HG03571 (cell line): ENCODE data around the gene EFNA4.

Experiments
- ATAC-seq: cut with Tn5 transposase; IDR thresholded peaks from one replicate; pipeline ENCODE4 v1.9.1; 2021; ENCODE audit not compliant: unreplicated experiment

Gene EFNA4

DNA sequence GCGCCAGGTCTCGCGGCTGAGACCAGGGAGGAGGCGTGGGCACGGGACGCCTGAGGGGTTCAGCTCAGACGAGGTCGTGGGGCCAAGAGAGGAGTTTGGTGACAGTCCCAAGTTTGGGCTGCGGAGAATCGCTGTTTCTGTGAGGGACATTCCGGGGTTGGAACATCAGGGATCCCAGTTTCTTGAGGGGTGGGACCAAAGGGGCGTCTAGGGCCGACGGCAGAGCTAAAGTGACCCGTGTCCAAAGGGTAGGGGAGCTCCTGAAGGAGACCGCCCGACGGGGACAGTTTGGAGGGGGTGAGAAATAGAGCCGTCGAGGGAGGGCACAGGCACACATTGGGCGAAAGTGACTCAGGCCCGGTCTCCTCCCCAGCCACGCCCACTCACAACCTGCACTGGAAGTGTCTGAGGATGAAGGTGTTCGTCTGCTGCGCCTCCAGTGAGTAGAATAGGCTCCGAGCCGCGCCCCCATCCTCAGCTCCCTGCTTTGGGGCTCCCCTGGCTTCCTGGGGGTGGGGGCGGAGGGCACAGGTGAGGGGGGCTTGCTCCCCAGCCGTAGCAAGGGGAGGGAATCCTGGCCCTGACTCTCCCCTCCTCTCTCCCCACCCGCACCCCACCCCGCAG is 22.1 kb downstream of the EFNA4 start:
- ATAC-seq: no peak

DNA sequence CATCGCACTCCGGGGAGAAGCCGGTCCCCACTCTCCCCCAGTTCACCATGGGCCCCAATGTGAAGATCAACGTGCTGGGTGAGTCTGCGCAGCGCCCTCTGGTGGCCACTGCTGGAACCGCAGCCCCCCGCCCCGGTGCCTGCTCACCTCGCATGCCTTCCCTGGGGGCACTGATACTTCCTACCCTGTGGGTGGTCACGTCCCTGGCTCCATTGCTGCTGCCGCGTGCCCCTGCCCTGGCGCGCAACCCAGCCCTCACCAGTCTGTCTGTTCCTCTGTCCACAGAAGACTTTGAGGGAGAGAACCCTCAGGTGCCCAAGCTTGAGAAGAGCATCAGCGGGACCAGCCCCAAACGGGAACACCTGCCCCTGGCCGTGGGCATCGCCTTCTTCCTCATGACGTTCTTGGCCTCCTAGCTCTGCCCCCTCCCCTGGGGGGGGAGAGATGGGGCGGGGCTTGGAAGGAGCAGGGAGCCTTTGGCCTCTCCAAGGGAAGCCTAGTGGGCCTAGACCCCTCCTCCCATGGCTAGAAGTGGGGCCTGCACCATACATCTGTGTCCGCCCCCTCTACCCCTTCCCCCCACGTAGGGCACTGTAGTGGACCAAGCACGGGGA is 22.7 kb downstream of the EFNA4 start:
- no peak for ATAC-seq

DNA sequence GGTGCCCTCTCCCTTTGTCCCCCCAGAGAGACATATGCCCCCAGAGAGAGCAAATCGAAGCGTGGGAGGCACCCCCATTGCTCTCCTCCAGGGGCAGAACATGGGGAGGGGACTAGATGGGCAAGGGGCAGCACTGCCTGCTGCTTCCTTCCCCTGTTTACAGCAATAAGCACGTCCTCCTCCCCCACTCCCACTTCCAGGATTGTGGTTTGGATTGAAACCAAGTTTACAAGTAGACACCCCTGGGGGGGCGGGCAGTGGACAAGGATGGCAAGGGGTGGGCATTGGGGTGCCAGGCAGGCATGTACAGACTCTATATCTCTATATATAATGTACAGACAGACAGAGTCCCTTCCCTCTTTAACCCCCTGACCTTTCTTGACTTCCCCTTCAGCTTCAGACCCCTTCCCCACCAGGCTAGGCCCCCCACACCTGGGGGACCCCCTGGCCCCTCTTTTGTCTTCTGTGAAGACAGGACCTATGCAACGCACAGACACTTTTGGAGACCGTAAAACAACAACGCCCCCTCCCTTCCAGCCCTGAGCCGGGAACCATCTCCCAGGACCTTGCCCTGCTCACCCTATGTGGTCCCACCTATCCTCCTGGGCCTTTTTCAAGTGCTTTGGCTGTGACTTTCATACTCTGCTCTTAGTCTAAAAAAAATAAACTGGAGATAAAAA is 23.5 kb downstream of the EFNA4 start:
- no peak for ATAC-seq

DNA sequence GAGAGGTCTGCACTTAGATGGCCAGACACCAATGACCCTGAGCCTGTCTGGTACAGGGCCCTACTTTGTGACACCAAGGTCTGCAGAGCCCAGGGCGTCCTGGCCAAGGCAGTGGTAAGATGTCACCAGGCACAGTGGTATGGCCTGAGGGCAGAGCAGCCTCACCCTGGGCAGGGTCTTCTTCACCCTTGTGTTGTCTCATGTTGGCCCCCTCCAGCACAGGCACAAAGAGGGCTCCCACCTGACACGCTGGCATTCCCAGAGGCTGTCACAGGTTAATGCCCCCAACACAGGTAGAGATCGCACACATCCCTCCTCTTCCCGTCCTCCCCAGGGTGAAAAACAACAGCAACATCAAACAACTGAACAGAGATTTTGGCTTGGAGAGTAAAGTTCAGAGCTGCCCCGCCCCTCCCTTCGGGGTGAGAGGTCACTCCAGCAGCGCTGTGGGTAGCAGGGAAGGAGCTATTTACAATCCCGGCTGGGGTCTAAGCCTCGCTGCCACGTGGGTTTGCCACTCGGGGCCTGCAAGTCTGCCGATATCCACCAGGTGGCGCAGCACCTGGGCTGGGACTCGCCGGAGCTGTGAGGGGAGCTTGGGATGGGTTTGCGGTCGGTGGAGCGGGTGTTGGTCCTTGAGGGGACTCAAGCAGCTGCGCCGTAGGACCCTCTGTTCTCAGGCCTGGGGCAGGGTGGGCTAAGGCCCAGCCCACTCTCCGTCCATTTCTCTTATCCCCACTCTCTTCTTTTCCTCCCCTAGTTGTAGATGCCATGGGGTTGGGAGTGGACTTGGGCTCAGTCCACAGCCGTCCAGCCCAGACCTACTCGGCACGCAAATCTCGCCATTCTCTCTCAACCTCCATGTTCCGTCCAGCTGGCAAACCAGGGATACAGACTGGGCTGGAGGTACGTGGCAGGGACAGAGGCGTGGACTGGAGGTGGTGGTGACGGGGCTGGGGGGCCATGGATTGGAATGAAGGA is 27.8 kb downstream of the EFNA4 start:
- ATAC-seq: no peak

DNA sequence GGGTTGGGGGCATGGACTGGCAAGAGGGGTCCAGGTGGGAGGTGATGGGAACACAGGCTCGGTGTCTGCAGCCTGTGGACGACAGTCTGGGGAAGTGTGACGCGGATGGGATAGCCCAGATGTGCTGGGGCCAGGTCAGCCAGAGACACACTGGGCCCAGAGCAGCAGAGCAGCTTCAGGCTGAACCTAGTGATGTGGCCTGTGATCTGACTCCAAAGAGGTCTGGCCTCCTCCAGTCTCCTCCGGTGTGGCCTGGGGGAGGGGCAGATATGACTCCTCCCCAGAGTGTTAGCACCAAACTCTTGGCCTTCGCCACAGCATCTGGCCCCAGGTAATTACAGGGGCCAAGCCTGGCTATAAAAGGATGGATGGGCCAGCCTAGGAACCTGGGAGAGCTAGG is 28.6 kb downstream of the EFNA4 start:
- ATAC-seq: no peak

DNA sequence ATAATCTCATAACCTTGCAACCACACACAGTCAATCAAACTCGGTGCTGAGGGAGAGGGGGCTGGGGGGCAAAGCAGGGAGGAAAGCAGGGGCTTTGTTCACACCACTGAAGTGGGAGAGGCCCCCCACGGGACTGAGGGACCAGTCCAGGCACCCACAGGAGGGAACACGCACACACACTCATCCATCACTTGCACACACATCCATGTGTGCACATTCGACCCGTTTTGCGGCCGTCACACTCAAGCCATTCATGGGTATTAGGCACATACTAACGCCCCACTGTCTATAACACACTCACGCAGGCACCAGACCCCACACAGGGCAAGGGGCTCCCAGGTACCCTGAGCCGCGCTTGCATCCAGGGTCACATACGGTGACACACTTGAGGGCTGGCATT is 29.1 kb downstream of the EFNA4 start:
- no peak for ATAC-seq

DNA sequence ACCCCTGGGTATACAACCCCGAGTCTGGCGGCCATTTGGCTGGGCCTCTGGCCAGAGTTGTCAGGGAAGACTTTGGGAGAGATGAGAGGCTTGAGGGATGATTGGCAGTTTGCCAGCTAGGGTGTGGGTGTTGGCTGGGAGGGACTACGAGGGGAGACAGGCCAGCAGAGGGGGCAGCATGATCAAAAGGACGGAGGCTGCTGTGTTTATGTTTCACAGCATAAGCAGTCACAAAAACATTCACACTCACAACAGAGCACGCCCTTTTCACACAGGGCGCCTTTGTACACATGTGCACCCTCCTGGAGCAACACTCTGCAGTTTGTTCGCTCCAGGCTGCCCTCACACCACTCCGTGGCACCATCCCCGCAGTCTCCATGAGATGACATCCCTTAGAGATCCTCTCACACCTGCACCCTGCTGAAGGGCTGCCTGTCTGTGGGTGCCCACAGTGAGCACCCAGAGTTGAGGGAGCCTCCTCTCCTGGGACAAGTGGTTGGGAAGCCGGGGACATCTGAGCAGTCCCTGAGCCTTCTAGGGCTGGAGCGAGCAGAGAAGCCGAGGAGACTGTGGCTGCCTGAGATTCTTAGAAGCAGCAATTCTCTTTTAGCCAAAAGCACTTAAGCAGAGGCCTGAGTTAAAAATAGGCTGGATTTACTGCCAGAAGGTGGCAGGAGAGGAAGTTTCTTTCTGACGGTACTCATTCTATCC is 30.5 kb downstream of the EFNA4 start:
- ATAC-seq: no peak

DNA sequence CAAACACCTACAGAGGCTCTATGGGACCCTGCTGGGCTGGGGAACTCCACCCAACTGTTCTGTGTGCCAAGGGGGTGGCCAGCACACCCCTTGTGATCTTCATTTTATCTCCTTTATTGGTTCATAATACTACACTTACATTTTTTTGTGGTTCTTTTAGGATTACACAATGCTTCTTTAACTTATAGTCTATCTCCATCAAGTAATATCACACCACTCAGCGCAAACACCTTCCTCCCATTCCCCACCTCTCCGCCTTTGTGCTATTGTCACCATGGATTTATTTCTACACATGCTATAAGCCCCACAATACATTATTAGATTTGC is 31.0 kb downstream of the EFNA4 start:
- ATAC-seq: no peak

DNA sequence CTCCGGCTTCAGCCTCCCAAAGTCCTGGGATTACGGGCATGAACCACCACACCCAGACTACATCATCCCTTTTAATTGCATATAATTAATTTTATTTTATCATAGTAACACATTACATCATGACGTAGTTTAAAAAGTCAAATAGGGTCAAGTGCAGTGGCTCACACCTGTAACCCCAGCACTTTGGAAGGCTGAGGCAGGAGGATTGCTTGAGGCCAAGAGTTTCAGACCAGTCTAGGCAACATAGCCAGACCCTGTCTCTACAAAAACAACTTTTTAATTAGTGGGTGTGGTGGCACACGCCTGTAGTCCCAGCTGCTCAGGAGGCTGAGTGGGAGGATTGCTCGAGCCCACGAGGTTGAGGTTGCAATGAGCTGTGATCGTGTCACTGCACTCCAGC is 35.8 kb downstream of the EFNA4 start:
- ATAC-seq: no peak

DNA sequence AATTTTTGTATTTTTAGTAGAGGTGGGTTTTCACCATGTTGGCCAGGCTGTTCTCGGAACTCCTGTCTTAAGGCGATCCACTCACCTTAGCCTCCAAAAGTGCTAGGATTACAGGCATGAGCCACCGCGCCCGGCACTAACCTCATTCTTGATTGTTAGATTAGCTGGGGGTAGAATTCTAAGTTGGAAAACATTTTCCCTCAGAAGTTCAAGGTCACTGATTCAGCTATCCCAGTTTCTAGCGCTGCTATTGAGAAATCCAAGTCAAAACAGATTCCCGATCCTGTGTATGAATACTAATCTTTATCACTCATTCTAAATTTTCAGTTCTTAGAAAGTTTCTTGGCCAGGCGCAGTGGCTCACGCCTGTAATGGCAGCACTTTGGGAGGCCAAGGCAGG is 39.8 kb downstream of the EFNA4 start:
- ATAC-seq: no peak

DNA sequence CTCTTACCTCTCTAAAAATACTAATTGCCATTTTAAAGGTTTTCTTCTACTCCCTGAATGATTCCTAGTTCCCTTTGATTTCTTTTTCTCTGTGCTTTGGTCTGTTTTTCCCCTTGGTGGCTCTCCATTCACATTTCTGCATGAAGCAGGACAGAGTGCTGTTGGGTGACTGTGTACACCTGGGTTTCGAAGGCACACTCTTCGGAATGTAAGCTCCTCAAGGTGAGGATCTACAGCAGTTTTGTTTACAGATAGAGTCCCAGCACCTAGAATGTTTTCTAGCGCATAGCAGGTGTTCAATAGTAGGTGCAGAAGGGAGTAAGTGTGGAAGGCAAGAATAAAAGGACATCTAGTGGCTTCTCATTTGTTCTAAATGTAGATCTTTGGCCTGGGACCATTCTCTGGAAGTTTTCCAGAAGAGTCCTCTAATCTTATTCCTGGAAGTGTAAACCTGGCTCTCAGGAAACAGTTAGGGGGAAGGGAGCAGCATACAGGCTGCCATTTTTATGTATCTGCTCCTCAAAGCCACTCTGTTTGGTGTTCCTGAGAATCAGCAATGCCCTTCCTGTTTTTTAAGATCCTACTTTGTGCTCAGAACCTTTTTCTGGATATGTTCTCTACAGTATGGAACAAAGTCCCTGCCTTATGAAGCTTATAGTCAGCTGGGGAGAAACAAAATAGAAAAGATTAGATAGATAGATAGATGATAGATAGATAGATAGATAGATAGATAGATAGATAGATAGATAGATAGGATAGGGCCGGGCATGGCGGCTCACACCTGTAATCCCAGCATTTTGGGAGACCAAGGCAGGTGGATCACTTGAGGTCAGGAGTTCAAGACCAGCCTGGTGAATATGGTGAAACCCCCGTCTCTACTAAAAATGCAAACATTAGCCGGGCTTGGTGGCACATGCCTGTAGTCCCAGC is 41.3 kb downstream of the EFNA4 start:
- ATAC-seq: no peak

DNA sequence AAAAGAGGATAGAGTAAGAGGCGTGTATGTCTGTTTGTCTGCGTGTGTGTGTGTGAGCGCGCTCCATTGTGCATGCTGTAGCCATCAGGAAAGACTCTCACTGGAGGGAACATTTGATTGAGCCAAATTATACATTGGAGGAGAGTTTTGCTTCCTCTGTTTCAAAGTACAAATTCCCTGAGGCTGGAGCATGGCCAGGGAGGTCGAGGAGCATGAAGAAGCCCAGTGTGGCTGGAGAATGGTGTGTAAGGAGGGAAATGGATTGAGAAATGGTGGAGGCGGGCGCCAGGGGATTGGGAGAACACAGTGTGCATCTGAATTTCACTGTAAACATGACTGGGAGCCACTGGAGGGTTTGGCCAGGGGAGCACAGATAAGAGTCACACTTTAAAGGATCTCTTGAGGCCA is 42.1 kb downstream of the EFNA4 start:
- no peak for ATAC-seq

DNA sequence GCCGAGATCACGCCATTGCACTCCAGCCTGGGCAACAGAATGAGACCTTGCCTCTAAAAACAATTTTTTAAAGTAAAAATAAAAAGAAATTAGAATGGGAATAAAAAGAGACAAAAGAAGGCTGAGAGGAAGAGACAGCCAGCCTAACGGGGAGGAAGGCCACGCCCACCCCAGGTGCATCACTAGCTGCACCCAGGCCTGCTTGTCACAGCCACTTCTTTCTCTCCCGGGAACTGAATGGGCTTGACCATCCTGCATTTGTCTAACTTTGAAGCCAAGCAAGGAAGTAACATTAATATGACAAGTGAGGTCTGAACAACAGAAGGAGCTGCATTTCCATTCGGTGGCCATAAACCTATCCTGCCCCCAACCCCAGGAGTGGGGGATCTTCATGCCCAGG is 43.3 kb downstream of the EFNA4 start:
- no peak for ATAC-seq

DNA sequence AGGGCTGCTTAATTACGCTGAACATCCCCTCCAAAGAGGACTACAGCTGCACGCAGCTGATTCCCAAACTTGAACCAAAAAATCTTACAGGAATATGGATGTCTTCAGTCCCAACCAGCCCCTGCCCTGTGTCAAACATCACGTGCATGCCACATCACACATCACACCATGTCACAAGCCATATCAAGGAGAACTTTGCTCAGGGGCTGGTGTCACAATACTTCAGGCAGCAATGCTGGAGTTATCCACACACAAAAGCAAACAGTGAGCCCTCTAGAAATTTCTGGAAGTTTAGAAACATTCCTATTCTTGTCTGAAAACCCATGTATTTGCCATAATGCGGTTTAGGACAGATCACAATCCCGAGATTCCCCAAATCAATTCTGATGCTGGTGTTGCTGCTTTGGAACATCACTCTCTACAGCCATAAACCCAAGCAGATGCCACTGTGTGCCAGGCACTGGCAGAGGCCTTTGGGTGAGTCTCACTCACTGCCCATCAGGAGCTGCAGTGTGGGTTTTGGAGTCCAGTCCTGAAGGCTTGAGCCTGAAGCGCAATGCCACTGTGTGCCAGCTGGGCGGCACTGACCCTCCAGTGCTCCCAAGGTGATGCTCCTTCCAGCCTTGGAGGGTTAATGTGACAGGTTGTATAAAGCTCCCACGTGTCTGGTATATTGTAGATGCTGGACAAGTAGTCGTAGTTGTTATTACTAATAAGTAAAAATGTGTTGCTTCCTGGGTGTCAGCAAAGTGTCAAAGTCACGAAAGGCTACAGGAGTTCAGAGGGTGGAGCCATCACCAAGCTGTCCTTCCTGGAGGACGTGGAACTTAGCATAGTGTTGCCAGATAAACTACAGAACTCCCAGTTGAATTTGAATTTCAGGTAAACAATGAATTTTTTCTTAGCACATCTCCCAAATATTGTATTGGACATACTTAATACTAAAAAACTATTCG is 44.0 kb downstream of the EFNA4 start:
- no peak for ATAC-seq

DNA sequence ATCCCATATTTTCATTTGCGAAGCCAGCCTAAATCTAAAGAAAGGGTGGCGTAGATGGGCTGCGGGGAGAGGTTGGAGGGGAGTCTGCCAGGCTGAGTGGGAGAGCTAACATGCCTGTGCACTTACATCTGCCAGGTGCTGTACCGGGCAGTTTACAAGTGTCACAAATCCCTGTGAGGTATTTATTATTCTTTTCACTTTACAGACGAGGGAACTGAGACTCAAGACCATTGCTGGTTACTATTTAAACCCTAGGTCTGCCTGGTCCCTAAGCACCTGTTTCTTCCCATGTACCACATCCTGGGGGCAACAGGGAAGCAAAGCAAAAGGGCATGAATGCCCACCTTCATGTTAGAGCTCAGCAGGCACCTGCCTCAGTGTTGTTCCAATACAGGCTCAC is 44.8 kb downstream of the EFNA4 start:
- no peak for ATAC-seq

DNA sequence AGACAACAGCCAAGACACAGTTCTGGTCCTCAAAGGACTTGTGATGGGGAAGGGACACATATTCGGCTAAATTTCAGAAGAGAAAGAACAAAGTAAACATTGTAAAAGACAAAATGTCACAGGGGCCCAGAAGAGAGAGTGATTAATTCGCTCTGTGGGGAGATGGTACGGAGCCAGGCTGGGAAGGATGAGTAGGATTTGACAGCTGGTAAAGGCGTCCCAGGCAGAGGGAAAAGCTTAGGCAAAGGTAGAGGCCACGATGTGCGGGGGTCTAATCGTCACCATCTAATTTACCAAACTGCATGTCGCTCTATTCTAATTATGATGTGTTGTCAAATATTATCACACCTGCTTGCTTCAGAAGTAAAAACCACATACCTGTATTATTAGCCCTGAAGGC is 46.8 kb downstream of the EFNA4 start:
- no peak for ATAC-seq

DNA sequence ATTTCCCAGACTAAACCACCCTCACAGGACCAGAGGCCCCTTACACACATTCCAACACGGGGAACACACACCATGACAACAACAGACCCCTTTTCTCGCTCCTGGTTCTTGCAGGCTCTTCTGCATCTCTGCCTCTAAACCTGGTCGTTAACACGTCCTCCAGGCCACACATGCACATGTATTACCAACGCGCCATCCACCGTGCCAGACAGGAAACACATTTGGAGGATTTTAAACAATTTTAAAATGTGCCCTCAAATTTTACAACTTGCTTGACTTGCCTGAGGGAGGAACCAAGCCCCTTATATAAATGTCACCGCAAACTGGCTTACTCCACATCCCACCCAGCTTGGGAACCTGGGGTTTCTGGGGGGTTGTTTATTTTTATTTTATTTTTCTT is 47.3 kb downstream of the EFNA4 start:
- ATAC-seq: no peak

DNA sequence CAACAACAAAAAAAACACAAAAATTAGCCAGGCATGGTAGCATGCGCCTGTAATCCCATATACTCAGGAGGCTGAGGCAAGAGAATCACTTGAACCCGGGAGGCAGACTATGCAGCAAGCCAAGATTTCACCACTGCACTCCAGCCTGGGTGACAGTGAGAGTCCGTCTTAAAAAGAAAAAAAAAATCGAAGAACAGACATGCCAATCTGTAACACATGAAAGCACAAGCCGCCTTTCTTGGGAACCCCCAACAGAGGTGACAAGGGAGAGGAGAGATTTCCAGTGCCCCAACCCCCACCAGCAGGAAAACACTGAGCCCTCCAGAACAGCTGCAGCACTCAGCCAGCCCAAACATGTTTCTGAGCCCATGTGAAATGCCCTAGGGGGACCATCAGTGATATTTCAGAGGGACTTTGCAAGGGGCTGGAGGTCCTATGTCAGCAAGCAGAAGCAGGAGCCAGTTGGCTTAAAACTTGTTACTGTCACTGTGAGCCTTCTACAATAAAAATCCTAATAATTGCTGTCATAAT is 50.0 kb downstream of the EFNA4 start:
- ATAC-seq: no peak
